ENCODE data around the gene GPR84.

The GPR84 gene

GRCh38 chr12:54364413-54364812 is at the start of gene GPR84:
Gene GPR84 (minus strand): TSS chr12:54364486. CDS start chr12:54363851, 635 bp downstream.
- no peak for TF ChIP-seq EZH2phosphoT487 (IDR thresholded peaks at IDR 0.05; ENCODE audit: borderline replicate concordance, low read length)
- TF ChIP-seq CTCF (IDR thresholded peaks at IDR 0.05; ENCODE audit: low read depth, low read length, poor library complexity, severe bottlenecking), result no peak
- Histone ChIP-seq H3K4me2 (ENCODE audit: low read length) (no peak within 1 kb of the TSS), H3K9me3 (ENCODE audit: control insufficient read depth, insufficient read depth, low read length) (no peaks in the 10 kb centered on the region)

GRCh38 chr12:54413284-54414190 is 49.3 kb upstream of the GPR84 start:
- Histone ChIP-seq H3K4me1 (ENCODE audit: control insufficient read depth, low read length) (peaks cover 21% of the 10 kb centered on the region), H3K27me3 (ENCODE audit: control insufficient read depth, low read length) (peaks cover 26% of the 10 kb centered on the region), H3K9me2 (replicated peaks; ENCODE audit: control insufficient read depth, low read length) (no peaks in the 10 kb centered on the region), H4K20me1 (ENCODE audit: control insufficient read depth, insufficient read depth, low read depth, low read length) (no peaks in the 10 kb centered on the region), H3K79me2 (ENCODE audit: control insufficient read depth, low read length) (no peaks in the 10 kb centered on the region), H3K27ac (ENCODE audit: low read depth, low read length) (no peak overlapping the region), H3K36me3 (ENCODE audit: control insufficient read depth, low read length) (no peaks in the 10 kb centered on the region), H3K4me3 (ENCODE audit: low read length) (peak overlapping the region; percentile 30; the same call in 1 of the 2 replicates), H3F3A (ENCODE audit: control insufficient read depth, insufficient read depth) (no peaks in the 10 kb centered on the region), H3K4me2 (ENCODE audit: low read length) (peak overlapping the region; percentile 58), H3K9me3 (ENCODE audit: control insufficient read depth, insufficient read depth, low read length) (no peaks in the 10 kb centered on the region)
- TF ChIP-seq CTCF (IDR thresholded peaks at IDR 0.05; ENCODE audit: low read depth, low read length, poor library complexity, severe bottlenecking), result no peak
- no peak for TF ChIP-seq EZH2phosphoT487 (IDR thresholded peaks at IDR 0.05; ENCODE audit: borderline replicate concordance, low read length)

More at GRCh38 chr12:54364413-54364812, at the start of gene GPR84:
- Histone ChIP-seq H3K27me3 (ENCODE audit: control insufficient read depth, low read length) (0 out of 2 replicates have a peak, but pooled peaks cover 3% of the 10 kb centered on the region), H3K36me3 (ENCODE audit: control insufficient read depth, low read length) (no peaks in the 10 kb centered on the region), H3K79me2 (ENCODE audit: control insufficient read depth, low read length) (no peaks in the 10 kb centered on the region), H3K4me1 (ENCODE audit: control insufficient read depth, low read length) (peaks cover 36% of the 10 kb centered on the region), H3K9me2 (replicated peaks; ENCODE audit: control insufficient read depth, low read length) (no peaks in the 10 kb centered on the region), H3K27ac (ENCODE audit: low read depth, low read length) (no peak within 1 kb of the TSS), H3K4me3 (ENCODE audit: low read length) (no peak within 1 kb of the TSS), H4K20me1 (ENCODE audit: control insufficient read depth, insufficient read depth, low read depth, low read length) (no peaks in the 10 kb centered on the region), H3F3A (ENCODE audit: control insufficient read depth, insufficient read depth) (peaks cover 6% of the 10 kb centered on the region; the same call in 1 of the 2 replicates)

GRCh38 chr12:54412786-54413185 is 48.5 kb upstream of the GPR84 start:
- no peaks in the 10 kb centered on the region for H3K36me3 ChIP-seq (ENCODE audit: control insufficient read depth, low read length)
- no peaks in the 10 kb centered on the region for H3F3A ChIP-seq (ENCODE audit: control insufficient read depth, insufficient read depth)
- no peaks in the 10 kb centered on the region for H4K20me1 ChIP-seq (ENCODE audit: control insufficient read depth, insufficient read depth, low read depth, low read length)
- TF ChIP-seq EZH2phosphoT487 (IDR thresholded peaks at IDR 0.05; ENCODE audit: borderline replicate concordance, low read length) (no peak), CTCF (IDR thresholded peaks at IDR 0.05; ENCODE audit: low read depth, low read length, poor library complexity, severe bottlenecking) (no peak)
- peak overlapping the region; percentile 30; the same call in 1 of the 2 replicates for H3K4me3 ChIP-seq (ENCODE audit: low read length)
- H3K9me2 ChIP-seq (replicated peaks; ENCODE audit: control insufficient read depth, low read length), result no peaks in the 10 kb centered on the region
- no peaks in the 10 kb centered on the region for H3K79me2 ChIP-seq (ENCODE audit: control insufficient read depth, low read length)
- H3K9me3 ChIP-seq (ENCODE audit: control insufficient read depth, insufficient read depth, low read length), result no peaks in the 10 kb centered on the region
- H3K4me1 ChIP-seq (ENCODE audit: control insufficient read depth, low read length), result peaks cover 21% of the 10 kb centered on the region
- peaks cover 21% of the 10 kb centered on the region for H3K27me3 ChIP-seq (ENCODE audit: control insufficient read depth, low read length)
- H3K27ac ChIP-seq (ENCODE audit: low read depth, low read length), result no peak overlapping the region
- peak overlapping the region; percentile 58 for H3K4me2 ChIP-seq (ENCODE audit: low read length)

Measured in DOHH2 (cell line).